Chondrocyte (in vitro differentiated cells): ENCODE data around the gene KLHL7. TPM values are rescaled to one million over a fixed set of nuclear protein-coding genes. Genes with fewer than 3 reads are reported as not detected.

Experiments used
- DNase-seq: peaks from one replicate; pipeline ENCODE4 v3.0.0; 2021; ENCODE audit warnings: mixed read lengths, low spot score
- H3K27ac Mint-ChIP-seq: one replicate; pipeline ENCODE4 v1.8.0; 2021; ENCODE audit warnings: mild to moderate bottlenecking, moderate library complexity, mixed read lengths; ENCODE audit not compliant: unreplicated experiment
- H3K27me3 Mint-ChIP-seq: 2 replicates; pipeline ENCODE4 v1.8.0; 2021; ENCODE audit warnings: low read depth, mixed read lengths
- H3K36me3 Mint-ChIP-seq: 2 replicates; pipeline ENCODE4 v1.8.0; 2021; ENCODE audit warnings: low read depth, mixed read lengths
- H3K4me1 Mint-ChIP-seq: 2 replicates; pipeline ENCODE4 v1.8.0; 2021; ENCODE audit warnings: low read depth, mild to moderate bottlenecking, mixed read lengths
- H3K4me3 Mint-ChIP-seq: one replicate; pipeline ENCODE4 v1.8.0; 2021; ENCODE audit warnings: mild to moderate bottlenecking, moderate library complexity, mixed read lengths; ENCODE audit not compliant: unreplicated experiment
- H3K9me3 Mint-ChIP-seq: 2 replicates; pipeline ENCODE4 v1.8.0; 2021; ENCODE audit warnings: low read depth, mixed read lengths
- CTCF ChIP-seq: fragments of 200-600 bp; sonication (generic); IDR thresholded peaks from 2 replicates; pipeline ENCODE4 v1.5.0; 2021; ENCODE audit warnings: antibody characterized with exemption, mild to moderate bottlenecking, moderate library complexity
- total RNA-seq: library from RNA; stranded (reverse); gene quantifications from 3 replicates; pipeline ENCODE4 v1.2.1, GENCODE V29; 2021

KLHL7 gene
- total RNA-seq, 1 donor from 2014 or later: 38.1 TPM

- peaks cover 37% of the 10 kb centered on the region for H3K4me1 Mint-ChIP-seq
- no peaks in the 10 kb centered on the region for H3K27me3 Mint-ChIP-seq
- H3K9me3 Mint-ChIP-seq: peaks cover 2% of the 10 kb centered on the region
- peak overlapping the region; percentile 97 for H3K27ac Mint-ChIP-seq
- peak overlapping the region; percentile 93 for H3K4me3 Mint-ChIP-seq
- TF ChIP-seq CTCF: no peak
- DNase-seq: no peak
- H3K36me3 Mint-ChIP-seq: peaks cover 2% of the 10 kb centered on the region
These were observed 2.2 kb downstream of the KLHL7 start for GRCh38 chr7:23107781-23108180.

GRCh38 chr7:23108995-23109394 lies 3.4 kb downstream of the KLHL7 start:
- Mint-ChIP-seq H3K27me3 (no peaks in the 10 kb centered on the region), H3K4me1 (peaks cover 45% of the 10 kb centered on the region), H3K9me3 (no peaks in the 10 kb centered on the region), H3K36me3 (no peaks in the 10 kb centered on the region), H3K27ac (no peak overlapping the region), H3K4me3 (no peak overlapping the region)
- no peak for DNase-seq
- TF ChIP-seq CTCF: no peak

GRCh38 chr7:23109470-23109869 lies 3.9 kb downstream of the KLHL7 start:
- no peak overlapping the region for H3K27ac Mint-ChIP-seq
- no peak overlapping the region for H3K4me3 Mint-ChIP-seq
- no peaks in the 10 kb centered on the region for H3K27me3 Mint-ChIP-seq
- DNase-seq: no peak
- H3K36me3 Mint-ChIP-seq: no peaks in the 10 kb centered on the region
- H3K9me3 Mint-ChIP-seq: no peaks in the 10 kb centered on the region
- TF ChIP-seq CTCF: no peak
- peaks cover 49% of the 10 kb centered on the region for H3K4me1 Mint-ChIP-seq

- peaks cover 3% of the 10 kb centered on the region for H3K36me3 Mint-ChIP-seq
- H3K4me1 Mint-ChIP-seq: peaks cover 51% of the 10 kb centered on the region
- no peak overlapping the region for H3K4me3 Mint-ChIP-seq
These were observed 9.3 kb downstream of the KLHL7 start for GRCh38 chr7:23114896-23115295.

GRCh38 chr7:23115991-23116390 lies 10.4 kb downstream of the KLHL7 start:
- H3K27me3 Mint-ChIP-seq: no peaks in the 10 kb centered on the region
- H3K27ac Mint-ChIP-seq: peak overlapping the region; percentile 60
- H3K4me3 Mint-ChIP-seq: no peak overlapping the region

More at GRCh38 chr7:23114896-23115295, 9.3 kb downstream of the KLHL7 start:
- Mint-ChIP-seq H3K9me3 (no peaks in the 10 kb centered on the region), H3K27me3 (no peaks in the 10 kb centered on the region), H3K27ac (peak overlapping the region; percentile 33)
- no peak for DNase-seq
- TF ChIP-seq CTCF: no peak

More at GRCh38 chr7:23115991-23116390, 10.4 kb downstream of the KLHL7 start:
- no peak for TF ChIP-seq CTCF
- DNase-seq: no peak
- peaks cover 47% of the 10 kb centered on the region for H3K4me1 Mint-ChIP-seq
- H3K9me3 Mint-ChIP-seq: no peaks in the 10 kb centered on the region
- H3K36me3 Mint-ChIP-seq: peaks cover 3% of the 10 kb centered on the region
